Naive B cell (primary cell): Measurements from ENCODE around the gene ARID3B. TPM values are rescaled to one million over a fixed set of nuclear protein-coding genes. Genes with fewer than 3 reads are reported as not detected.
"Not testable (repeated sequence)": the region's sequence is repeated elsewhere in the genome, so short reads cannot be mapped to it uniquely, and the experiment has no call there.

Experiments
- ATAC-seq, 2 donors: fragments of 150-1000 bp; cut with Tn5 transposase; 2 replicates each; pipeline ENCODE4 v1.10.0; 2021; ENCODE audit warnings: low read depth in 2 of 2, mild to moderate bottlenecking in 2 of 2, moderate library complexity in 2 of 2
- DNase-seq: peaks from one replicate; pipeline ENCODE4 v3.0.0; 2022
- H3K27ac Mint-ChIP-seq, 6 donors: one replicate each; pipeline ENCODE4 v1.8.0; 2020 to 2022; ENCODE audit warnings: mild to moderate bottlenecking in 6 of 6, mixed read lengths in 6 of 6, moderate library complexity in 5 of 6, inconsistent platforms in 2 of 6
- H3K27me3 Mint-ChIP-seq, 3 donors: one replicate each; pipeline ENCODE4 v1.8.0; 2021 to 2022; ENCODE audit warnings: mixed read lengths in 3 of 3, mild to moderate bottlenecking in 1 of 3
- H3K36me3 Mint-ChIP-seq, 2 donors: one replicate each; pipeline ENCODE4 v1.8.0; 2020 to 2022; ENCODE audit warnings: mixed read lengths in 2 of 2, inconsistent platforms in 1 of 2, mild to moderate bottlenecking in 1 of 2
- H3K4me1 Mint-ChIP-seq, 3 donors: one replicate each; pipeline ENCODE4 v1.8.0; 2020 to 2022; ENCODE audit warnings: mixed read lengths in 3 of 3, inconsistent platforms in 1 of 3, mild to moderate bottlenecking in 1 of 3, moderate library complexity in 1 of 3
- H3K4me3 Mint-ChIP-seq, 8 donors: one replicate each; pipeline ENCODE4 v1.8.0; 2020 to 2022; ENCODE audit warnings: mild to moderate bottlenecking in 8 of 8, mixed read lengths in 8 of 8, moderate library complexity in 8 of 8, inconsistent platforms in 2 of 8
- H3K9me3 Mint-ChIP-seq, 7 donors: one replicate each; pipeline ENCODE4 v1.8.0; 2020 to 2022; ENCODE audit warnings: mixed read lengths in 7 of 7, mild to moderate bottlenecking in 5 of 7, inconsistent platforms in 2 of 7, moderate library complexity in 1 of 7
- polyA plus RNA-seq, 6 donors: library from polyadenylated mRNA; unstranded; fragments of 300-500 nt; fragmentation: Illumina TruSeq; gene quantifications; one replicate each; pipeline ENCODE4 v1.2.3, GENCODE V29; 2021; ENCODE audit warnings: low read depth in 6 of 6

Gene ARID3B
- polyA plus RNA-seq, result 10 to 100 TPM in 1 of 6 donors, 1 to 10 TPM in 5; 3.0 to 13.6 (median 5.4) TPM

- no peaks in the 10 kb centered on the region for H3K36me3 Mint-ChIP-seq
- H3K27ac Mint-ChIP-seq, result peak within 1 kb of the TSS; percentile 93 to 100 (median 98)
- H3K4me3 Mint-ChIP-seq, result peak within 1 kb of the TSS; percentile 95 to 99 (median 98)
- ATAC-seq (peak; percentile 92), DNase-seq (peak; percentile 90)
- H3K27me3 Mint-ChIP-seq, result no peaks in the 10 kb centered on the region
- H3K9me3 Mint-ChIP-seq, result no peaks in the 10 kb centered on the region
- peaks cover 45 to 49% (median 48%) of the 10 kb centered on the region in 3 donors for H3K4me1 Mint-ChIP-seq
Observed at GRCh38 chr15:74540761-74541493, at the start of gene ARID3B. ARID3B (plus strand) TSS chr15:74541220; CDS start chr15:74543937, 2,717 bp downstream.

GRCh38 chr15:74496648-74497047 is 44.4 kb upstream of the ARID3B start:
- Mint-ChIP-seq H3K27me3 (no peaks in the 10 kb centered on the region), H3K36me3 (peaks cover 0 to 1% of the 10 kb centered on the region in 2 donors), H3K9me3 (no peaks in the 10 kb centered on the region), H3K27ac (no peak overlapping the region), H3K4me3 (no peak overlapping the region), H3K4me1 (no peaks in the 10 kb centered on the region)
- no peak for ATAC-seq
- DNase-seq, result no peak

- Mint-ChIP-seq H3K9me3 (no peaks in the 10 kb centered on the region), H3K27ac (no peak overlapping the region), H3K27me3 (no peaks in the 10 kb centered on the region), H3K36me3 (peaks cover 0 to 11% of the 10 kb centered on the region in 2 donors), H3K4me3 (no peak overlapping the region), H3K4me1 (peaks cover 0 to 4% (median 0%) of the 10 kb centered on the region in 3 donors)
- DNase-seq, result no peak
- ATAC-seq, result no peak
Observed at GRCh38 chr15:74497584-74497983, 43.4 kb upstream of the ARID3B start.

GRCh38 chr15:74499366-74499765 is 41.7 kb upstream of the ARID3B start:
- peaks cover 0 to 4% (median 0%) of the 10 kb centered on the region in 3 donors for H3K4me1 Mint-ChIP-seq
- no peak for DNase-seq
- no peak overlapping the region for H3K4me3 Mint-ChIP-seq
- peaks cover 3 to 24% of the 10 kb centered on the region in 2 donors for H3K36me3 Mint-ChIP-seq
- ATAC-seq, result no peak
- H3K27me3 Mint-ChIP-seq, result no peaks in the 10 kb centered on the region
- no peaks in the 10 kb centered on the region for H3K9me3 Mint-ChIP-seq
- no peak overlapping the region for H3K27ac Mint-ChIP-seq

- Mint-ChIP-seq H3K4me3 (no peak overlapping the region), H3K4me1 (peaks cover 0 to 4% (median 0%) of the 10 kb centered on the region in 3 donors), H3K36me3 (peaks cover 3 to 27% of the 10 kb centered on the region in 2 donors), H3K9me3 (no peaks in the 10 kb centered on the region), H3K27ac (peak overlapping the region in 1 of 6 donors; percentile 95), H3K27me3 (no peaks in the 10 kb centered on the region)
- DNase-seq (no peak), ATAC-seq (no peak)
Observed at GRCh38 chr15:74500401-74500800, 40.6 kb upstream of the ARID3B start.

- DNase-seq (no peak), ATAC-seq (no peak)
- Mint-ChIP-seq H3K9me3 (no peaks in the 10 kb centered on the region), H3K4me1 (peaks cover 0 to 4% (median 0%) of the 10 kb centered on the region in 3 donors), H3K27me3 (no peaks in the 10 kb centered on the region), H3K4me3 (peak overlapping the region in 1 of 8 donors; percentile 51), H3K36me3 (peaks cover 3 to 34% of the 10 kb centered on the region in 2 donors), H3K27ac (peak overlapping the region in 1 of 6 donors; percentile 4)
Observed at GRCh38 chr15:74502301-74502700, 38.7 kb upstream of the ARID3B start.

GRCh38 chr15:74504418-74504817 is 36.6 kb upstream of the ARID3B start:
- Mint-ChIP-seq H3K4me1 (peaks cover 0 to 4% (median 0%) of the 10 kb centered on the region in 3 donors), H3K9me3 (no peaks in the 10 kb centered on the region), H3K36me3 (peaks cover 3 to 34% of the 10 kb centered on the region in 2 donors), H3K27ac (no peak overlapping the region), H3K27me3 (no peaks in the 10 kb centered on the region), H3K4me3 (no peak overlapping the region)
- DNase-seq (no peak), ATAC-seq (no peak)

- Mint-ChIP-seq H3K27me3 (no peaks in the 10 kb centered on the region), H3K27ac (no peak overlapping the region), H3K4me1 (peaks cover 0 to 4% (median 0%) of the 10 kb centered on the region in 3 donors), H3K36me3 (peaks cover 3 to 34% of the 10 kb centered on the region in 2 donors), H3K4me3 (no peak overlapping the region), H3K9me3 (no peaks in the 10 kb centered on the region)
- ATAC-seq (no peak), DNase-seq (no peak)
Observed at GRCh38 chr15:74504836-74505235, 36.2 kb upstream of the ARID3B start.

- H3K4me1 Mint-ChIP-seq, result peaks cover 0 to 4% (median 3%) of the 10 kb centered on the region in 3 donors
- H3K9me3 Mint-ChIP-seq, result no peaks in the 10 kb centered on the region
- no peak overlapping the region for H3K4me3 Mint-ChIP-seq
- H3K27me3 Mint-ChIP-seq, result no peaks in the 10 kb centered on the region
- peaks cover 3 to 34% of the 10 kb centered on the region in 2 donors for H3K36me3 Mint-ChIP-seq
- ATAC-seq (no peak), DNase-seq (no peak)
- peak overlapping the region in 2 of 6 donors; percentile 60 to 62 for H3K27ac Mint-ChIP-seq
Observed at GRCh38 chr15:74505837-74506514, 35.0 kb upstream of the ARID3B start.

- no peak for ATAC-seq
- no peaks in the 10 kb centered on the region for H3K9me3 Mint-ChIP-seq
- H3K36me3 Mint-ChIP-seq, result peaks cover 3 to 34% of the 10 kb centered on the region in 2 donors
- H3K4me3 Mint-ChIP-seq, result no peak overlapping the region
- no peak for DNase-seq
- peaks cover 1 to 7% (median 7%) of the 10 kb centered on the region in 3 donors for H3K4me1 Mint-ChIP-seq
- H3K27me3 Mint-ChIP-seq, result no peaks in the 10 kb centered on the region
- no peak overlapping the region for H3K27ac Mint-ChIP-seq
Observed at GRCh38 chr15:74506515-74506840, 34.5 kb upstream of the ARID3B start.

- Mint-ChIP-seq H3K27me3 (no peaks in the 10 kb centered on the region), H3K9me3 (no peaks in the 10 kb centered on the region), H3K4me1 (peaks cover 12 to 22% (median 16%) of the 10 kb centered on the region in 3 donors), H3K27ac (peak overlapping the region in 4 of 6 donors; percentile 72 to 94 (median 86)), H3K4me3 (no peak overlapping the region), H3K36me3 (no peaks in the 10 kb centered on the region)
- ATAC-seq (no peak), DNase-seq (no peak)
Observed at GRCh38 chr15:74511583-74511982, 29.4 kb upstream of the ARID3B start.

- not testable (repeated sequence) for ATAC-seq, DNase-seq, H3K9me3 Mint-ChIP-seq, H3K36me3 Mint-ChIP-seq, H3K27me3 Mint-ChIP-seq, H3K4me3 Mint-ChIP-seq
- Mint-ChIP-seq H3K27ac (peak overlapping the region in 1 of 6 donors; percentile 16), H3K4me1 (peaks cover 12 to 22% (median 16%) of the 10 kb centered on the region in 3 donors)
Observed at GRCh38 chr15:74514059-74514458, 27.0 kb upstream of the ARID3B start.

GRCh38 chr15:74517096-74517495 is 23.9 kb upstream of the ARID3B start:
- Mint-ChIP-seq H3K27ac (peak overlapping the region in 1 of 6 donors; percentile 4), H3K9me3 (no peaks in the 10 kb centered on the region), H3K4me1 (peaks cover 3 to 9% (median 8%) of the 10 kb centered on the region in 3 donors), H3K27me3 (no peaks in the 10 kb centered on the region), H3K4me3 (no peak overlapping the region), H3K36me3 (no peaks in the 10 kb centered on the region)
- DNase-seq (no peak), ATAC-seq (no peak)

- H3K36me3 Mint-ChIP-seq, result no peaks in the 10 kb centered on the region
- ATAC-seq (no peak), DNase-seq (no peak)
- no peak overlapping the region for H3K4me3 Mint-ChIP-seq
- H3K27ac Mint-ChIP-seq, result no peak overlapping the region
- H3K27me3 Mint-ChIP-seq, result no peaks in the 10 kb centered on the region
- peaks cover 0 to 5% (median 0%) of the 10 kb centered on the region in 3 donors for H3K4me1 Mint-ChIP-seq
- no peaks in the 10 kb centered on the region for H3K9me3 Mint-ChIP-seq
Observed at GRCh38 chr15:74519311-74519710, 21.7 kb upstream of the ARID3B start.
